Measurements from ENCODE around the gene KDM2A.
A peak's percentile ranks its signal among the peaks of the same experiment; 100 is the strongest.

The KDM2A gene

GRCh38 chr11:67118801-67119584 lies at the start of gene KDM2A:
Gene KDM2A, plus strand, starts transcription at chr11:67119263. Its CDS starts 2,054 bp downstream, at chr11:67121317.
- DNase-seq: peak; percentile 99

GRCh38 chr11:67071420-67072284 lies 47.4 kb upstream of the KDM2A start:
- peak; percentile 53 for DNase-seq

- DNase-seq: no peak
These were observed 46.8 kb upstream of the KDM2A start for GRCh38 chr11:67072295-67072694.

- DNase-seq: no peak
These were observed 45.2 kb upstream of the KDM2A start for GRCh38 chr11:67073908-67074307.

- no peak for DNase-seq
These were observed 42.9 kb upstream of the KDM2A start for GRCh38 chr11:67076202-67076601.

- no peak for DNase-seq
These were observed 39.9 kb upstream of the KDM2A start for GRCh38 chr11:67079065-67079705.

- DNase-seq: peak; percentile 13
These were observed 36.8 kb upstream of the KDM2A start for GRCh38 chr11:67082071-67082791.

- DNase-seq: no peak
These were observed 35.2 kb upstream of the KDM2A start for GRCh38 chr11:67083786-67084366.

- DNase-seq: no peak
These were observed 33.4 kb upstream of the KDM2A start for GRCh38 chr11:67085617-67086016.

GRCh38 chr11:67090717-67091116 lies 28.3 kb upstream of the KDM2A start:
- DNase-seq: no peak

- no peak for DNase-seq
These were observed 23.9 kb upstream of the KDM2A start for GRCh38 chr11:67095214-67095507.

- DNase-seq: no peak
These were observed 20.1 kb upstream of the KDM2A start for GRCh38 chr11:67098799-67099429.

GRCh38 chr11:67099831-67100324 lies 19.2 kb upstream of the KDM2A start:
- DNase-seq: no peak

- DNase-seq: no peak
These were observed 16.4 kb upstream of the KDM2A start for GRCh38 chr11:67102664-67103063.

GRCh38 chr11:67105964-67106363 lies 13.1 kb upstream of the KDM2A start:
- DNase-seq: no peak

- DNase-seq: no peak
These were observed 7.8 kb upstream of the KDM2A start for GRCh38 chr11:67111261-67111660.

GRCh38 chr11:67113231-67113721 lies 5.8 kb upstream of the KDM2A start:
- no peak for DNase-seq

- DNase-seq: no peak
These were observed 4.7 kb upstream of the KDM2A start for GRCh38 chr11:67114275-67114896.

- no peak for DNase-seq
These were observed 2.3 kb upstream of the KDM2A start for GRCh38 chr11:67116758-67117105.

- DNase-seq: no peak
These were observed 1.9 kb upstream of the KDM2A start for GRCh38 chr11:67117176-67117575.

- peak; percentile 18 for DNase-seq
These were observed 1.3 kb upstream of the KDM2A start for GRCh38 chr11:67117672-67118180.

All from fibroblast of skin of right biceps (primary cell).